NCI-H526 (cell line): ENCODE data around the gene GSTM2.
A peak's percentile ranks its signal among the peaks of the same experiment; 100 is the strongest.
"Not testable (repeated sequence)": the region's sequence is repeated elsewhere in the genome, so short reads cannot be mapped to it uniquely, and the experiment has no call there.

Experiments
- DNase-seq, 2 experiments: peaks; one replicate each; lab custom pipeline; 2025; lab: John Stamatoyannopoulos, UW

Gene GSTM2

GRCh38 chr1:109678637-109679036 is 10.8 kb downstream of the GSTM2 start:
- DNase-seq = not testable (repeated sequence)

DNA sequence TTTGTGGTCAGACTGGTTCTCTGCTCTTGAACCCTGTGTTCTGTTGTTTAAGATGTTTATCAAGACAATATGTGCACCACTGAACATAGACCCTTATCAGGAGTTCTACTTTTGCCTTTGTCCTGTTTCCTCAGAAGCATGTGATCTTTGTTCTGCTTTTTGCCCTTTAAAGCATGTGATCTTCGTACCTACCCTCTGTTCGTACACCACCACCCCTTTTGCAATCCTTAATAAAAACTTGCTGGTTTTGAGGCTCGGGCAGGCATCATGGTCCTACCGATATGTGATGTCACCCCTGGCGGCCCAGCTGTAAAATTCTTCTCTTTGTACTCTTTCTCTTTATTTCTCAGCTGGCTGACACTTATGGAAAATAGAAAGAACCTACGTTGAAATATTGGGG is 16.9 kb downstream of the GSTM2 start:
- DNase-seq = not testable (repeated sequence)

DNA sequence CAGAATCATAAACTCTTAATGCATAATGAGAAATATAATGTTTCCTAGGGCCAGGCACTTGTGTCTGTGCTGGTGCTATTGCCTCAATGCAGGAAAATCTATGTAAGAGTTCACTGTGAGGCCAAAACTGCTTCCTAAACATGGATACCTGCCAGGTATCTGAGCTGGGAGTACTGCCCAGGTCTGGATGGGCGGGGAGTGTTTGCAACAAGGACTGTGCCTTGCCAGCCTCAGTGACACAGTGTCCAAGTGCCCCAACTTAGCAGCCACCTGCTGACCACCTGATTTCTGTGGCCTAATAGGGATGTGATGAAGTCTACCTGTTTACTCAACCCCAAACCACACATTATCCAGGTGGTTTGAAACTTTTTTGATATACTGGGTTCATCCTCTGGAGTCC is 17.5 kb downstream of the GSTM2 start:
- not testable (repeated sequence) for DNase-seq

GRCh38 chr1:109685890-109686289 is 18.0 kb downstream of the GSTM2 start:
- not testable (repeated sequence) for DNase-seq

GRCh38 chr1:109687109-109687508 is 19.3 kb downstream of the GSTM2 start:
- not testable (repeated sequence) for DNase-seq

- DNase-seq = no peak
Measured at GRCh38 chr1:109687641-109688499, 20.0 kb downstream of the GSTM2 start, which contains the start of gene GSTM1. TSS of gene GSTM1 (plus strand) at chr1:109687817. CDS start at chr1:109687874, 57 bp downstream.

GRCh38 chr1:109689844-109690405 is 22.1 kb downstream of the GSTM2 start:
- no peak for DNase-seq

DNA sequence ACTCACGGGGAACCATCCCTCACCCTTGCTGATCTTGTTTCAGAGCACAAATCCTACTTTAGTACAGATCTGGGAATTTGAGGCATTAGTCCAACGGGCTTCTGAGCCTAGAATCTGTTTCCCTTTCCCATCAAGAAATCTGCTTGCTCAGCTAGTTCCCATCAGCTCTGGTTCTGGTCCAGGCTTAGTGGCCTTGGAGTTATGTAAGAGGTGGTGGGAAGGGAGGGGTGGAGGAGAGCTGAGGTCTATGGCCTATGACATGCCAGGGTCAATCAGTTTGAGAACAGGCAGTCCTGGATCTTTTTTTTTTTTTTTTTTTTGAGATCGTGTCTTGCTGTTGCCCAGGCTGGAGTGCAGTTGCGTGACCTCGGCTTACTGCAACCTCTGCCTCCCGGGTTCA is 23.9 kb downstream of the GSTM2 start:
- DNase-seq = no peak

- not testable (repeated sequence) for DNase-seq
Measured at GRCh38 chr1:109694400-109694799, 26.5 kb downstream of the GSTM2 start.

DNA sequence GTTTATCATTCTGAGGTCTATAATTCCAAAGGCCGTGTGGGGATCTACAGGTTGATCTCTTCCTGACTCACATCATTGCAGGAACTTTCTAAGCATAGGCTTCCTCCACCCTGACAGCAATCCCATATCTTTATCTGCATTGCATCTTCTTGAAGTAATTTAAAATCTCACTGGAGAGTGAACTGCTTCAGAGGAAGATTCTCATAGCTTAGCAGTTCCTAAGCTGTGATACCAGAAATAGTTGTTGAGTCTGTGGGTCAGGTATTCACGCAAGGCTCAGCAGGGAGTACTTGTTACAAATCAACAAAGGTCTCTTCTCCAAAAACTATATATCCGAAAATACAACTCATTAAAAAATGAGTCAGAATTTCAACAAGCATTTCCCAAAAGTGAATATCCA is 27.3 kb downstream of the GSTM2 start:
- not testable (repeated sequence) for DNase-seq

DNA sequence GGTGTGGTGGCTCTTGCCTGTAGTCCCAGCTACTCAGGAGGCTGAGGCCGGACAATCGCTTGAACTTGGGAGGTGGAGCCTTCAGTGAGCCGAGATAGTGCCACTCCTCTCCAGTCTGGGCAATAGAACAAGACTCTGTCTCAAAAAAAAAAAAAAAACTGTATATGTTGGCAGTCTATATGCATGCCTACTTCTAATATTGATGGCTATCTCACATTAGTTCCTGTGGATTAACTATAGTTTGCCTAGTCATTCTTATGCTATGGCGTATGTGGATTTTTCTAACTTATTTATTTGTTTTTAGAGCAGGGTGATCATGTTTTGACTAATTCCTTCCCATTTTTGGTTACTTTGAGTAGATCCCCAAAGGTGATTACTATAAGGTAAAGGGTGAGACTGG is 29.2 kb downstream of the GSTM2 start:
- DNase-seq = no peak

GRCh38 chr1:109697861-109698260 is 30.0 kb downstream of the GSTM2 start:
- not testable (repeated sequence) for DNase-seq

- DNase-seq = not testable (repeated sequence)
Measured at GRCh38 chr1:109702940-109703339, 35.1 kb downstream of the GSTM2 start.

- peak in 1 of 2 experiments; percentile 19 for DNase-seq
Measured at GRCh38 chr1:109704173-109704572, 36.3 kb downstream of the GSTM2 start.

DNA sequence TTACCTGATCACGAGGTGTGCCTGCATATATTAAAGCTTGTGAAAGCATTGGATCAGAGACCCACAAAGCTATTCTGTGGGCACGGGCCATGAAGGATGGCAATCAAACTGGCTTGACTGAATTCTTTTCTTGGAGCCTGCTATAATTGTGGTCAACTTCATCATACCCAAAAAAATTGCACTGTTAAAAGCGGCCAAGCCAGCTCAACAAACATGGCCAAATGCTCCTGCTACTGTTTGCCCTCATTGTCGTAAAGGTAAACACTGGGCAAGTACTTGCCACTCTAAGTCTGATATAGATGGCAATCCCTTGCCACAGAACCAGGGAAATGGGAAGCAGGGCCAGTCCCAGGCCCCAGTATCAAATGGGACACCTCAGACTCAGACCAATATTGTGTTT is 37.6 kb downstream of the GSTM2 start:
- DNase-seq = no peak

DNA sequence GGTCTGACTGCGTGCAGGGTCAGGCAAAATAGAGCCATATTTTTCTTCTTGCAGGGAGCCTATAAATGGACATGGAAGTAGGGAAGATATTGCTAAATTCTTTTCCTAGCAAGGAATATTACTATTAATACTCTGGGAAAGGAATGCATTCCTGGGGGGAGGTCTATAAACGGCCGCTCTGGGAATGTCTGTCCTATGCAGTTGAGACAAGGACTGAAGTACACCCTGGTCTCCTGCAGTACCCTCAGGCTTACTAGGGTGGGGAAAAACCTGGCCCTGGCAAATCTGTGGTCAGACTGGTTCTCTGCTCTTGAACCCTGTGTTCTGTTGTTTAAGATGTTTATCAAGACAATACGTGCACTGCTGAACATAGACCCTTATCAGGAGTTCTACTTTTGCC is 41.1 kb downstream of the GSTM2 start:
- not testable (repeated sequence) for DNase-seq

GRCh38 chr1:109709822-109710221 is 42.0 kb downstream of the GSTM2 start:
- DNase-seq = not testable (repeated sequence)

DNA sequence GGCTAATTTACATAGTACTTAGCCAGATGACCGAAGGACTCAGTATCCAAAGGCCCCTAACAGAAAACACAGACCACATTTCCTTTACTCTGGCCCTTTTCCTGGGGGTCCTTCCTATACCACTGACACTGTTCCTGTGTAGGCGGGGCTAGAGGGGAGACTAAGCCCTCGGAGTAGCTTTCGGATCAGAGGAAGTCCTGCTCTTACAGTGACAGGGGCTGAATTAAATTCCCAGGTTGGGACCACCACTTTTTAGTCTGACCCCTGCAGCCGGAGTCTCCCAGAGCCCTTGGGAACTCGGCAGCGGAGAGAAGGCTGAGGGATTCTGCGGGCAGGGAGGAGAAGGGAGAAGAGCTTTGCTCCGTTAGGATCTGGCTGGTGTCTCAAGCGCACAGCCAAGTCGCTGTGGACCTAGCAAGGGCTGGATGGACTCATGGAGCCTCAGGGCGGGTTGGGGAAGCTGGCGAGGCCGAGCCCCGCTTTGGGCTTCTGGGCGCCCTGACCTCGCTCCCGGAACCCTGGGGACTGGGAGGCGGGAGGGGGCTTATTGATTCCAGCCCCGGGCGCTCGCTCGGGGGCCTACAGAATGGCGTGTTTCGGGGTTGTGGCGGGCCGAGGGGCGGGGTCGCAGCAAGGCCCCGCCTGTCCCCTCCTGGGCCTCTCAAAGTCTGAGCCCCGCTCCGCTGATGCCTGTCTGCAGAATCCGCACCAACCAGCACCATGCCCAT is 43.9 kb downstream of the GSTM2 start, which contains the start of gene GSTM5:
TSS of gene GSTM5 (plus strand) at position 659 of the 728 bp plus-strand sequence. CDS start at position 721, 62 bp downstream.
- not testable (repeated sequence) for DNase-seq

- no peak for DNase-seq
Measured at GRCh38 chr1:109712321-109712864, 44.5 kb downstream of the GSTM2 start.

- no peak for DNase-seq
Measured at GRCh38 chr1:109713636-109714035, 45.8 kb downstream of the GSTM2 start.

DNA sequence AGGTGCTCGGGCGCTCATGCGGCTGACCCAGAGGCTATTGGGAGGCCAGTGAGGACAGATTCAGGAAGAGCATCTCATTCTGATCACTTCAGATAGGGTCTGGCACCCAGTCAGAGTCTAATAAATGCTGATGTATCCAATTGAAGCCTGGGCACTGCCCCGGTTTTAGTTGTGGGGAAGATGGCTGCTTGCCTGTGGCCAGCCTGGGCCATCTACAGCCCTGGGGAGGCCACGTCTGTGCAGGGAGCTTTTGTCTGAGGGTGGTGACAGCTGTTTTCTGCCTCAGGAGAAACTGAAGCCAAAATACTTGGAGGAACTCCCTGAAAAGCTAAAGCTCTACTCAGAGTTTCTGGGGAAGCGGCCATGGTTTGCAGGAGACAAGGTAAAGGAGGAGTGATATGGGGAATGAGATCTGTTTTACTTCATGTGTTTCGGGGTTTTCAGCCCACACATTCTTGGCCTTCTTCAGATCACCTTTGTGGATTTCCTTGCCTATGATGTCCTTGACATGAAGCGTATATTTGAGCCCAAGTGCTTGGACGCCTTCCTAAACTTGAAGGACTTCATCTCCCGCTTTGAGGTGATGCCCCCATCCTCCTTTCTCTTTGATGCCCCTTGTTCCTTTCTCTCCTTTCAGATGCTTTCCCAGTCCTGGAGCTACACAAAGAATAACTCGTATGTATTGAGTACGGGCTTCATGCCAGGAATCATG is 47.0 kb downstream of the GSTM2 start:
- no peak for DNase-seq

DNA sequence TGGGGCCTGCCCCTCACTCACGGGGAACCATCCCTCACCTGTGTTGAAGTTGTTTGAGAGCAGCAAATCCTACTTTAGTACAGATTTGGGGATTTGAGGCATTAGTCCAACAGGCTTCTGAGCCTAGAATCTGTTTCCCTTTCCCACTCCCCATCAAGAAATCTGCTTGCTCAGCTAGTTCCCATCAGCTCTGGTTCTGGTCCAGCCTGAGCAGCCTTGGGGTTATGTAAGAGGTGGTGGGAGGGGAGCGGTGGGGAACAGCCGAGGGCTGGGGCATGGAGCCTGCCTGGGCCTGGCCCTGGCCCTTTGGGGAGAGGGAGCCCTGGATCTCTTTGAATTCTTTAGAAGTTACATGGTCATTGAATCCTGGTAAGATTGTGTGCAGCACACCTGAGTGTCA is 48.3 kb downstream of the GSTM2 start:
- no peak for DNase-seq
